H1 (cell line): ENCODE results near the gene CCDC116. TPM values are rescaled to one million over a fixed set of nuclear protein-coding genes. Genes with fewer than 3 reads are reported as not detected.

Source experiments
- CTCF ChIA-PET: fragments of 300-600 bp; sonication (Branson Sonifier 250); formaldehyde crosslinking; loops from one replicate; lab custom pipeline; 2021; ENCODE audit not compliant: partially characterized antibody; lab: Charles Lee
- POLR2A ChIA-PET: fragments of 300-600 bp; sonication (Branson Sonifier 250); formaldehyde crosslinking; loops from one replicate; lab custom pipeline; 2021; ENCODE audit warnings: inconsistent platforms; ENCODE audit not compliant: partially characterized antibody; lab: Charles Lee
- DNase-seq, 2 experiments: peaks; one replicate each; pipeline versions ENCODE4 v3.0.0 to v3.0.0-alpha.2; 2010 to 2022; ENCODE audit warnings: low spot score in 2 of 2, low read depth in 1 of 2, mixed read lengths in 1 of 2
- FAIRE-seq: peaks from 2 replicates; lab custom pipeline; 2011; peaks lifted over from hg19 to GRCh38; lab: Jason Lieb, UNC
- H2AFZ ChIP-seq: 2 replicates; pipeline ENCODE4 v1.8.1; 2012; ENCODE audit warnings: low read length, inconsistent platforms
- H2AK5ac ChIP-seq: 2 replicates; pipeline ENCODE4 v1.6.1; 2013; ENCODE audit warnings: low read depth, low read length
- H2BK120ac ChIP-seq: replicated peaks from 2 replicates; pipeline ENCODE3; 2013; ENCODE audit warnings: low read depth, low read length, inconsistent platforms
- H2BK12ac ChIP-seq: 2 replicates; pipeline ENCODE4 v1.6.1; 2013; ENCODE audit warnings: low read depth, low read length
- H2BK15ac ChIP-seq: 2 replicates; pipeline ENCODE4 v1.6.1; 2013; ENCODE audit warnings: low read length
- H2BK20ac ChIP-seq: 2 replicates; pipeline ENCODE4 v1.6.1; 2013; ENCODE audit warnings: low read length
- H2BK5ac ChIP-seq: 2 replicates; pipeline ENCODE4 v1.6.1; 2013; ENCODE audit warnings: low read depth, low read length
- H3K14ac ChIP-seq: 2 replicates; pipeline ENCODE4 v1.6.1; 2013; ENCODE audit warnings: inconsistent platforms; ENCODE audit not compliant: insufficient read length
- H3K18ac ChIP-seq: 2 replicates; pipeline ENCODE4 v1.6.1; 2013; ENCODE audit warnings: low read length; ENCODE audit errors: extremely low read depth
- H3K23ac ChIP-seq: 2 replicates; pipeline ENCODE4 v1.6.1; 2013; ENCODE audit warnings: inconsistent platforms; ENCODE audit not compliant: insufficient read length
- H3K23me2 ChIP-seq: 2 replicates; pipeline ENCODE4 v1.6.1; 2013; ENCODE audit warnings: low read depth, low read length
- H3K27ac ChIP-seq: 2 replicates; pipeline ENCODE4 v1.6.1; 2011; ENCODE audit warnings: low read depth, low read length, inconsistent platforms
- H3K27me3 ChIP-seq, 4 experiments: replicated peaks in 1 of 4; 1 replicate in 1 of 4; 2 replicates in 3 of 4; pipeline versions ENCODE4 v1.6.1 to v1.8.1; 2011 to 2013; ENCODE audit warnings: low read length in 3 of 4, mild to moderate bottlenecking in 3 of 4, inconsistent platforms in 2 of 4, mixed read lengths in 2 of 4, moderate library complexity in 1 of 4; ENCODE audit not compliant: control insufficient read depth in 3 of 4, insufficient read depth in 3 of 4; ENCODE audit errors: extremely low read depth in 1 of 4
- H3K36me3 ChIP-seq, 4 experiments: 2 replicates each; pipeline versions ENCODE4 v1.6.1 to v1.8.1; 2011 to 2013; ENCODE audit warnings: mild to moderate bottlenecking in 4 of 4, low read length in 3 of 4, moderate library complexity in 2 of 4, control low read depth in 1 of 4, inconsistent platforms in 1 of 4; ENCODE audit not compliant: insufficient read depth in 4 of 4, control insufficient read depth in 2 of 4
- H3K4ac ChIP-seq: replicated peaks from 2 replicates; pipeline ENCODE3; 2013; ENCODE audit warnings: low read length, low read depth, mixed read lengths, inconsistent platforms; ENCODE audit not compliant: insufficient read length
- H3K4me1 ChIP-seq, 4 experiments: replicated peaks in 1 of 4; 1 replicate in 1 of 4; 2 replicates in 3 of 4; pipeline versions ENCODE4 v1.6.1 to v1.8.1; 2011 to 2013; ENCODE audit warnings: low read length in 3 of 4, inconsistent platforms in 2 of 4, mixed read lengths in 1 of 4; ENCODE audit not compliant: insufficient read depth in 4 of 4, control insufficient read depth in 3 of 4
- H3K4me2 ChIP-seq, 2 experiments: 2 replicates each; pipeline versions ENCODE4 v1.6.1 to v1.8.1; 2011 to 2013; ENCODE audit warnings: low read depth in 2 of 2, low read length in 2 of 2, control low read depth in 1 of 2, inconsistent platforms in 1 of 2, mild to moderate bottlenecking in 1 of 2; ENCODE audit not compliant: insufficient read depth in 1 of 2
- H3K4me3 ChIP-seq, 4 experiments: fragments of 200-600, 300-600 bp in 1 of 4; sonication (generic), shearing (Covaris generic), sonication (Bioruptor Twin) in 1 of 4; 2 replicates each; pipeline versions ENCODE4 v1.5.1 to v1.8.1; 2011 to 2016; ENCODE audit warnings: low read length in 4 of 4, low read depth in 3 of 4, control low read depth in 2 of 4, inconsistent platforms in 2 of 4, mild to moderate bottlenecking in 2 of 4, mixed read lengths in 1 of 4, moderate library complexity in 1 of 4; ENCODE audit not compliant: insufficient read depth in 2 of 4; ENCODE audit errors: extremely low read depth in 1 of 4
- H3K56ac ChIP-seq: replicated peaks from 2 replicates; pipeline ENCODE3; 2013; ENCODE audit warnings: low read depth, mild to moderate bottlenecking, mixed read lengths, low read length, inconsistent platforms; ENCODE audit not compliant: insufficient read length
- H3K79me1 ChIP-seq: 2 replicates; pipeline ENCODE4 v1.6.1; 2013; ENCODE audit warnings: low read depth, low read length, control low read depth
- H3K79me2 ChIP-seq, 2 experiments: 2 replicates each; pipeline versions ENCODE4 v1.6.1 to v1.8.1; 2012 to 2013; ENCODE audit warnings: low read length in 2 of 2, mild to moderate bottlenecking in 2 of 2, inconsistent platforms in 1 of 2; ENCODE audit not compliant: insufficient read depth in 2 of 2, control insufficient read depth in 1 of 2
- H3K9ac ChIP-seq, 4 experiments: replicated peaks in 1 of 4; 1 replicate in 1 of 4; 2 replicates in 3 of 4; pipeline versions ENCODE4 v1.6.1 to v1.8.1; 2011 to 2013; ENCODE audit warnings: low read depth in 3 of 4, low read length in 3 of 4, control low read depth in 2 of 4, mild to moderate bottlenecking in 2 of 4, moderate library complexity in 2 of 4, inconsistent platforms in 1 of 4; ENCODE audit errors: extremely low read depth in 1 of 4
- H3K9me3 ChIP-seq, 2 experiments: 2 replicates each; pipeline versions ENCODE4 v1.6.1 to v1.8.1; 2012 to 2013; ENCODE audit warnings: mild to moderate bottlenecking in 2 of 2, moderate library complexity in 2 of 2, control low read depth in 1 of 2, inconsistent platforms in 1 of 2, low read depth in 1 of 2, low read length in 1 of 2, mixed read lengths in 1 of 2; ENCODE audit not compliant: insufficient read depth in 2 of 2
- H4K20me1 ChIP-seq, 2 experiments: replicated peaks in 1 of 2; 2 replicates each; pipeline versions ENCODE3 to v1.8.1; 2011 to 2013; ENCODE audit warnings: inconsistent platforms in 2 of 2, low read length in 2 of 2, mild to moderate bottlenecking in 1 of 2; ENCODE audit not compliant: insufficient read depth in 2 of 2, control insufficient read depth in 1 of 2
- H4K5ac ChIP-seq: 2 replicates; pipeline ENCODE4 v1.6.1; 2013; ENCODE audit warnings: low read length, low read depth, mixed read lengths, inconsistent platforms; ENCODE audit not compliant: insufficient read length
- H4K8ac ChIP-seq: 2 replicates; pipeline ENCODE4 v1.8.0; 2013; ENCODE audit warnings: mild to moderate bottlenecking, moderate library complexity, low read length, inconsistent platforms; ENCODE audit not compliant: insufficient read depth; ENCODE audit errors: extremely low read depth
- H4K91ac ChIP-seq: replicated peaks from 2 replicates; pipeline ENCODE3; 2013; ENCODE audit warnings: low read length, mixed read lengths, inconsistent platforms; ENCODE audit not compliant: insufficient read length
- ASH2L ChIP-seq: fragments of 200-600, 300-600 bp; sonication (generic); IDR thresholded peaks from one replicate; pipeline ENCODE4 v1.7.1; 2017; ENCODE audit warnings: low read length
- GABPA ChIP-seq: IDR thresholded peaks from 2 replicates; pipeline ENCODE4 v1.6.1; 2011; ENCODE audit warnings: mild to moderate bottlenecking, low read length, moderate library complexity, borderline replicate concordance; ENCODE audit not compliant: insufficient read depth
- KDM1A ChIP-seq: fragments of 200-600, 300-600 bp; sonication (generic); IDR thresholded peaks from 2 replicates; pipeline ENCODE4 v1.7.1; 2016; ENCODE audit warnings: mild to moderate bottlenecking, low read length, borderline replicate concordance
- MAX ChIP-seq: IDR thresholded peaks from 2 replicates; pipeline ENCODE4 v1.6.1; 2012; ENCODE audit warnings: inconsistent platforms
- POU5F1 ChIP-seq: IDR thresholded peaks from 2 replicates; pipeline ENCODE4 v1.6.1; 2011; ENCODE audit warnings: low read depth, mild to moderate bottlenecking, low read length, moderate library complexity
- RAD21 ChIP-seq, 2 experiments: IDR thresholded peaks in 1 of 2; conservative IDR thresholded peaks in 1 of 2; 2 replicates each; pipeline ENCODE4 v1.6.1; 2011; ENCODE audit warnings: low read depth in 2 of 2, low read length in 2 of 2, improper control_type of control experiment in 1 of 2, inconsistent platforms in 1 of 2, mild to moderate bottlenecking in 1 of 2, moderate library complexity in 1 of 2
- RXRA ChIP-seq: IDR thresholded peaks from 2 replicates; pipeline ENCODE4 v1.6.1; 2011; ENCODE audit warnings: low read depth, mild to moderate bottlenecking, low read length, moderate library complexity; ENCODE audit not compliant: insufficient read depth
- SIX5 ChIP-seq: IDR thresholded peaks from 2 replicates; pipeline ENCODE4 v1.6.1; 2011; ENCODE audit warnings: mild to moderate bottlenecking, low read depth, low read length
- SP1 ChIP-seq: IDR thresholded peaks from 2 replicates; pipeline ENCODE4 v1.6.1; 2011; ENCODE audit warnings: low read depth, low read length
- SP2 ChIP-seq: IDR thresholded peaks from 2 replicates; pipeline ENCODE4 v1.6.1; 2012; ENCODE audit warnings: mild to moderate bottlenecking, low read length, inconsistent platforms
- SUZ12 ChIP-seq: fragments of 200-600 bp; sonication (generic); IDR thresholded peaks from 2 replicates; pipeline ENCODE4 v1.6.1; 2012; ENCODE audit warnings: mild to moderate bottlenecking, inconsistent platforms, low read length, moderate library complexity, mixed read lengths
- TAF1 ChIP-seq: IDR thresholded peaks from 2 replicates; pipeline ENCODE4 v1.6.1; 2011; ENCODE audit warnings: mild to moderate bottlenecking, low read depth, low read length
- USF2 ChIP-seq: IDR thresholded peaks from 2 replicates; pipeline ENCODE4 v1.6.1; 2011; ENCODE audit warnings: low read length, improper control_type of control experiment
- WGBS, 2 experiments: shearing (Covaris generic) in 1 of 2; methylation state at CpG; one replicate each; pipeline versions ENCODE4 v1.1.6 to v1.1.7; 2013 to 2015; ENCODE audit warnings: low lambda C conversion rate in 2 of 2, mixed read lengths in 2 of 2, inconsistent platforms in 1 of 2, low coverage in 1 of 2, missing lambda C conversion rate in 1 of 2; ENCODE audit not compliant: insufficient replicate concordance in 2 of 2, insufficient coverage in 1 of 2, insufficient read length in 1 of 2; ENCODE audit errors: extremely low coverage in 1 of 2, missing lambda C conversion rate in 1 of 2; 5-methylcytosine and 5-hydroxymethylcytosine counted together
- polyA plus RNA-seq, 7 experiments: library from polyadenylated mRNA; depleted of rRNA in 3 of 7; stranded (reverse) in 5 of 7; unstranded in 2 of 7; fragments of >200 nt in 5 of 7; fragments of 200-250 nt in 2 of 7; gene quantifications; 1 replicate in 5 of 7; 2 replicates in 1 of 7; 4 replicates in 1 of 7; pipeline versions ENCODE4 v1.2.1 to v1.2.3, GENCODE V29; 2011 to 2013; ENCODE audit warnings: missing spikeins in 2 of 7, mixed read lengths in 2 of 7
- total RNA-seq: library from RNA; stranded (reverse); fragmentation: NEBNext Ultra II Directional; extraction: Animal tissue kit (Norgen Biotek cat#: 25700); gene quantifications from 2 replicates; pipeline ENCODE4 v1.2.1, GENCODE V29; 2021

The CCDC116 gene
- total and polyA plus RNA-seq, 2 of the 8 experiments (the other 6 are each of a cell fraction or from before 2014, with no cell fraction given), result 0.08 TPM; not detected in 1

- Histone ChIP-seq H3K79me1 (no peaks in the 10 kb centered on the region), H3K36me3 (no peaks in the 10 kb centered on the region), H2BK12ac (no peak overlapping the region), H4K20me1 (peaks cover 0 to 10% of the 10 kb centered on the region in 2 experiments), H3K4me2 (no peak overlapping the region), H3K23me2 (peaks cover 5% of the 10 kb centered on the region; the same call in 1 of the 2 replicates), H3K4me3 (no peak overlapping the region), H3K14ac (no peak overlapping the region), H3K4me1 (peaks cover 0 to 5% (median 2%) of the 10 kb centered on the region in 4 experiments; a peak in 4 of 7 replicates), H3K9me3 (no peaks in the 10 kb centered on the region), H2BK15ac (no peak overlapping the region), H4K5ac (no peak overlapping the region), H3K79me2 (no peaks in the 10 kb centered on the region), H2AFZ (no peak overlapping the region), H4K91ac (no peak overlapping the region), H3K18ac (no peak overlapping the region), H3K23ac (no peak overlapping the region), H3K27me3 (peaks cover 0 to 7% (median 1%) of the 10 kb centered on the region in 4 experiments; a peak in 4 of 7 replicates), H3K56ac (no peak overlapping the region), H2BK120ac (no peak overlapping the region), H2BK5ac (no peak overlapping the region), H4K8ac (no peak overlapping the region), H3K4ac (no peak overlapping the region), H3K27ac (no peak overlapping the region), H3K9ac (no peak overlapping the region), H2BK20ac (no peak overlapping the region; the same call in 1 of the 2 replicates), H2AK5ac (no peak overlapping the region)
- 81% methylated on average over 4 of the region's 4 CpGs; no CpG with 5 or more reads in 1 of the 2 experiments for WGBS, 2 experiments
- DNase-seq (no peak), FAIRE-seq (no peak)
- CTCF ChIA-PET, result interaction anchor here (0.9 to 22.2 kb wide), 2 partner anchors 12 to 46 kb away, joined by 3 to 499 read pairs; partner anchors contain the start of genes CCDC116 and YDJC
- POLR2A ChIA-PET, result interaction anchor here (0.8 to 2.3 kb wide), 2 partner anchors 10 to 14 kb away, joined by 3 to 7 read pairs; no protein-coding TSS in a partner anchor
- TF ChIP-seq MAX, result no peak
- no peak for TF ChIP-seq USF2
- no peak for TF ChIP-seq SP1
- no peak for TF ChIP-seq SP2
- no peak for TF ChIP-seq TAF1
- no peak for TF ChIP-seq KDM1A
- no peak for TF ChIP-seq GABPA
- no peak for TF ChIP-seq RXRA
- no peak for TF ChIP-seq ASH2L
- TF ChIP-seq SIX5, result no peak
- no peak for TF ChIP-seq RAD21 (IDR thresholded peaks at IDR 0.05 in 1 of 2, conservative IDR thresholded peaks at IDR 0.05 in 1 of 2; ENCODE audit: low read depth in 2 of 2, low read length in 2 of 2)
- no peak for TF ChIP-seq POU5F1
- TF ChIP-seq SUZ12, result no peak
Observed at GRCh38 chr22:21639359-21639758, 6.8 kb downstream of the CCDC116 start.
